MM.1S (cell line): ENCODE data around the gene ATG2B.

ENCODE experiments used
- DNase-seq: peaks from one replicate; pipeline ENCODE4 v3.0.0-alpha.2; 2015
- H2AFZ ChIP-seq: fragments of 300-600 bp; sonication (generic); 2 replicates; pipeline ENCODE4 v1.6.0; 2016; ENCODE audit warnings: antibody characterized with exemption, low read length
- H3F3A ChIP-seq: fragments of 300-600 bp; sonication (generic); 2 replicates; pipeline ENCODE4 v1.6.1; 2016; ENCODE audit warnings: mild to moderate bottlenecking, antibody characterized with exemption, low read length, moderate library complexity, mixed read lengths; ENCODE audit not compliant: insufficient read depth
- H3K27ac ChIP-seq: fragments of 300-600 bp; sonication (generic); 2 replicates; pipeline ENCODE4 v1.5.1; 2016; ENCODE audit warnings: mild to moderate bottlenecking, low read length
- H3K27me3 ChIP-seq: fragments of 300-600 bp; sonication (generic); replicated peaks from 2 replicates; pipeline ENCODE4 v1.6.0; 2016; ENCODE audit warnings: low read length; ENCODE audit not compliant: insufficient read depth
- H3K36me3 ChIP-seq: fragments of 300-600 bp; sonication (generic); replicated peaks from 2 replicates; pipeline ENCODE4 v1.6.1; 2016; ENCODE audit warnings: mild to moderate bottlenecking, low read length, mixed read lengths; ENCODE audit not compliant: insufficient read depth
- H3K4me1 ChIP-seq: fragments of 300-600 bp; sonication (generic); 2 replicates; pipeline ENCODE4 v1.6.1; 2016; ENCODE audit warnings: low read length, mixed read lengths
- H3K4me2 ChIP-seq: fragments of 300-600 bp; sonication (generic); 2 replicates; pipeline ENCODE4 v1.6.0; 2016; ENCODE audit warnings: low read depth, low read length
- H3K4me3 ChIP-seq: fragments of 300-600 bp; sonication (generic); 2 replicates; pipeline ENCODE4 v1.5.1; 2016; ENCODE audit warnings: low read length, mixed read lengths
- H3K79me2 ChIP-seq: fragments of 300-600 bp; sonication (generic); 2 replicates; pipeline ENCODE4 v1.6.1; 2016; ENCODE audit warnings: mixed run types, low read length, mixed read lengths
- H3K9ac ChIP-seq: fragments of 300-600 bp; sonication (generic); 2 replicates; pipeline ENCODE4 v1.6.1; 2016; ENCODE audit warnings: low read length, mixed read lengths
- H3K9me2 ChIP-seq: fragments of 300-600 bp; sonication (generic); replicated peaks from 2 replicates; pipeline ENCODE4 v1.6.1; 2016; ENCODE audit warnings: mild to moderate bottlenecking, low read length, mixed read lengths; ENCODE audit not compliant: insufficient read depth
- H3K9me3 ChIP-seq: fragments of 300-600 bp; sonication (generic); replicated peaks from 2 replicates; pipeline ENCODE4 v1.6.1; 2016; ENCODE audit warnings: mild to moderate bottlenecking, low read length, mixed read lengths; ENCODE audit not compliant: insufficient read depth
- H4K20me1 ChIP-seq: fragments of 300-600 bp; sonication (generic); 2 replicates; pipeline ENCODE4 v1.6.1; 2016; ENCODE audit warnings: mild to moderate bottlenecking, low read length, moderate library complexity, mixed read lengths; ENCODE audit not compliant: insufficient read depth
- EZH2 ChIP-seq: fragments of 300-600 bp; sonication (generic); optimal IDR thresholded peaks from 2 replicates; pipeline ENCODE3; 2017; ENCODE audit warnings: low read depth, mild to moderate bottlenecking, antibody characterized with exemption, low read length, mixed read lengths
- EZH2phosphoT487 ChIP-seq: fragments of 300-600 bp; sonication (generic); IDR thresholded peaks from 2 replicates; pipeline ENCODE4 v1.6.1; 2018; ENCODE audit warnings: antibody characterized with exemption, low read length
- TF ChIP-seq, protein P1 (sequence below): fragments of 300-600 bp; sonication (generic); IDR thresholded peaks from 2 replicates; pipeline ENCODE4 v1.5.1; 2016; ENCODE audit warnings: antibody characterized with exemption, low read length, mixed read lengths

ATG2B gene

DNA sequence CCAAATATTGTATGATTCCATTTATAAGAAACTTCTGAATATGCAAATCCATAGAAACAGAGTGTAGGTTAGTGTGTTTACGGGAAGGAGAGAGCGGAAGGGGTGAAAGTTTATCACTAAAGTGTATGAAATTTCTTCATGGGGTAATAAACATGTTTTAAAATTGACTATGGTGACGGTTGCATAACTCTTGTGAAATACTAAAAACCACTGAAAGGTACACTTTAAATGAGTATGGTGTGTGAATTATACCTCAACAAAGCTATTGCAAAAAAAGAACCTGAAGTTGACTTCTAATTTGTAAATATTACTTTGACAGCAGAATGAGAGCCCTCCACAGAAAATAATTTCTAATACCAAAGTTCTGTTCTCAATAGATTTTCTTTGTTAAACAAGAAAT, 47.1 kb downstream of the ATG2B start:
- Histone ChIP-seq H4K20me1 (no peaks in the 10 kb centered on the region), H3K27ac (no peak overlapping the region), H3K36me3 (no peaks in the 10 kb centered on the region), H3K9me2 (no peaks in the 10 kb centered on the region), H3K4me3 (no peak overlapping the region), H3F3A (no peaks in the 10 kb centered on the region), H3K4me2 (no peak overlapping the region), H3K9ac (no peak overlapping the region), H3K79me2 (no peaks in the 10 kb centered on the region), H2AFZ (no peak overlapping the region), H3K27me3 (no peaks in the 10 kb centered on the region), H3K9me3 (no peaks in the 10 kb centered on the region), H3K4me1 (no peaks in the 10 kb centered on the region)
- no peak for TF ChIP-seq EZH2
- TF ChIP-seq, protein P1, sequence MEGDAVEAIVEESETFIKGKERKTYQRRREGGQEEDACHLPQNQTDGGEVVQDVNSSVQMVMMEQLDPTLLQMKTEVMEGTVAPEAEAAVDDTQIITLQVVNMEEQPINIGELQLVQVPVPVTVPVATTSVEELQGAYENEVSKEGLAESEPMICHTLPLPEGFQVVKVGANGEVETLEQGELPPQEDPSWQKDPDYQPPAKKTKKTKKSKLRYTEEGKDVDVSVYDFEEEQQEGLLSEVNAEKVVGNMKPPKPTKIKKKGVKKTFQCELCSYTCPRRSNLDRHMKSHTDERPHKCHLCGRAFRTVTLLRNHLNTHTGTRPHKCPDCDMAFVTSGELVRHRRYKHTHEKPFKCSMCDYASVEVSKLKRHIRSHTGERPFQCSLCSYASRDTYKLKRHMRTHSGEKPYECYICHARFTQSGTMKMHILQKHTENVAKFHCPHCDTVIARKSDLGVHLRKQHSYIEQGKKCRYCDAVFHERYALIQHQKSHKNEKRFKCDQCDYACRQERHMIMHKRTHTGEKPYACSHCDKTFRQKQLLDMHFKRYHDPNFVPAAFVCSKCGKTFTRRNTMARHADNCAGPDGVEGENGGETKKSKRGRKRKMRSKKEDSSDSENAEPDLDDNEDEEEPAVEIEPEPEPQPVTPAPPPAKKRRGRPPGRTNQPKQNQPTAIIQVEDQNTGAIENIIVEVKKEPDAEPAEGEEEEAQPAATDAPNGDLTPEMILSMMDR: no peak
- no peak for TF ChIP-seq EZH2phosphoT487
- DNase-seq: no peak

DNA sequence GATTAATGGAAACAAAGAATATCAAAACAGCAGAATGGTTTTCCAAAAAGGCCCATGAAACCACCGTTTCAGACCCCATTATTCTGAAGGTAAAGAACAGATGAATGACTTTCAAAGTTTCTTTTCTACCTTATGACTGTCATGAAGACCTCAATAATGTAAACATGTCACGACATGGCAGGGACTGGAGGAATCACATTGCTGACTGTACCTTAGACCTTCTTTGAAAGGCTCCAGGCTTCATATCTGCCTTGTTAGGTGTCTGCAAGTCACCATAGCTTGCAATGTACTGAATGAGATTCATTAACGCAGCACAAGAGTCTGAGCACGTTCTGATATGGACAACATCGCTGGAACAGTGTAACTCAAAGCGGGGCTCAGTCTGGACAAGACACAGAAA, 52.2 kb downstream of the ATG2B start:
- H3K79me2 ChIP-seq: no peaks in the 10 kb centered on the region
- no peaks in the 10 kb centered on the region for H3K9me2 ChIP-seq
- H3K9me3 ChIP-seq: no peaks in the 10 kb centered on the region
- H3K27me3 ChIP-seq: no peaks in the 10 kb centered on the region
- no peak overlapping the region for H3K4me2 ChIP-seq
- DNase-seq: no peak
- no peak overlapping the region for H3K4me3 ChIP-seq
- H3K9ac ChIP-seq: no peak overlapping the region
- no peaks in the 10 kb centered on the region for H3K36me3 ChIP-seq
- no peak overlapping the region for H3K27ac ChIP-seq
- no peaks in the 10 kb centered on the region for H4K20me1 ChIP-seq
- H2AFZ ChIP-seq: no peak overlapping the region
- H3F3A ChIP-seq: no peaks in the 10 kb centered on the region
- H3K4me1 ChIP-seq: no peaks in the 10 kb centered on the region
- TF ChIP-seq EZH2phosphoT487 (no peak), EZH2 (no peak)
- TF ChIP-seq, protein P1: no peak

DNA sequence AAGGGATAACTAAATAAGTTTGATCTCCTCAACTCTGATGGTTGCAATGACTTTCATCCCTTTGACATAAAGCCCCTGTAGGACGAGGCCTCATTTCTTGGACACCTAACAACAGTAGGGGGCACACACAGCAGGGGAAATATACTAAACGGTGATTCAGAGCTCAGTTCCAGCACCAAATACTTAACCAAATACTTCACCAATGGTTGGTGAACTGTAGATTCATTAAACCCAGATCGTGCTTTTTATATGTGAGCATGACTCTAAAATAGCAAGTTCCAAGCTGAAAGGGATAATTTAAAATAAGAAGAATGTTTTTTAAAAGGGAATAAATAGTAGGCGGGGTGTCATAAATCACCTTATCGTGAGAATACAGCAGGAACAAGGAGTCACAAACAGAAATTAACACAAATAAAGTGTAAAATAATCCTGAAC, 53.2 kb downstream of the ATG2B start:
- Histone ChIP-seq H3F3A (no peaks in the 10 kb centered on the region), H3K9ac (no peak overlapping the region), H3K9me3 (no peaks in the 10 kb centered on the region), H3K27ac (no peak overlapping the region), H3K4me3 (no peak overlapping the region), H3K36me3 (no peaks in the 10 kb centered on the region), H2AFZ (no peak overlapping the region), H3K27me3 (no peaks in the 10 kb centered on the region), H3K9me2 (no peaks in the 10 kb centered on the region), H4K20me1 (no peaks in the 10 kb centered on the region), H3K79me2 (no peaks in the 10 kb centered on the region), H3K4me1 (no peaks in the 10 kb centered on the region), H3K4me2 (no peak overlapping the region)
- TF ChIP-seq, protein P1: no peak
- TF ChIP-seq EZH2 (no peak), EZH2phosphoT487 (no peak)
- DNase-seq: no peak
